ENCODE data around the gene EIF1AD.
A peak's percentile ranks its signal among the peaks of the same experiment; 100 is the strongest.
"Not testable (repeated sequence)": the region's sequence is repeated elsewhere in the genome, so short reads cannot be mapped to it uniquely, and the experiment has no call there.

Gene EIF1AD, protein sequence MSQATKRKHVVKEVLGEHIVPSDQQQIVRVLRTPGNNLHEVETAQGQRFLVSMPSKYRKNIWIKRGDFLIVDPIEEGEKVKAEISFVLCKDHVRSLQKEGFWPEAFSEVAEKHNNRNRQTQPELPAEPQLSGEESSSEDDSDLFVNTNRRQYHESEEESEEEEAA

DNA sequence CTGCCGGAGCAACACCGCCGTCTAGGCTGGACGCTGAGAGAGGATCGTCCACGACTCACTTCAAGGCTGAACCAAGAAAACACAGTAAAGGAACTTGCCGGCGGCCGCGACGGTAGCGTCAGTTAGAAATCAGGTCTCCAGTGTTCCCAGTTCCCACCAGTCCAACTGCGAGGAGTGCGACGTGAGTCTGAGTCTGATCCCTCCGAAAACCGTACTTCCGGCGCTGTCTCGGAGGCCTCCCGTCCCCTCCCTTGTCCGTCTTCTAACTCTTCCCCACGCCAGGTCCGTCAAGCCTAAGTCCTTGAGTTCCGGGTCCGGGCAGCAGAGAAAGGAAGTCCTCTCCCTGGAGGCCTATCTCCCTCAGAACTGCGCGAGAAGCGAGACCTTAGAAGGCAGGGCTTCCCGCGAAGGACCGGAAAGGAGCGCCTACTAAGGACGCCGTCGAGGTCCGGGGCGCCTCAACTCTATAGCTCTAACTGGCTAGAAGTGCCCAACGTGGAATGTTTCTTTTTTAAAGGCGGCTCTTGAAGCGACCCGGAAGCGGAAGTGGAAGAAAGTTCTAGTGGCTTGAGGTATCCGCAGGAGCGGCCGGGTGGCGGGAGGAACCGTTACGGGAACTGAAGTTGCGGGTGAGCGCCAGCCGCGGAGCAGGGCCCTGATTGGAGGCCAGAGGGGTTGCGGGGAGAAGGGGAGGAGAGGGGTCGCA is at the start of gene EIF1AD, which contains the start of gene BANF1:
TSS of gene EIF1AD (minus strand) at position 216 of the 706 bp plus-strand sequence. CDS start 1,768 bp downstream, outside the sequence.
TSS of gene BANF1 (plus strand) at position 562 of the 706 bp plus-strand sequence. CDS start 748 bp downstream, outside the sequence.
- DNase-seq: peak; percentile 99

DNA sequence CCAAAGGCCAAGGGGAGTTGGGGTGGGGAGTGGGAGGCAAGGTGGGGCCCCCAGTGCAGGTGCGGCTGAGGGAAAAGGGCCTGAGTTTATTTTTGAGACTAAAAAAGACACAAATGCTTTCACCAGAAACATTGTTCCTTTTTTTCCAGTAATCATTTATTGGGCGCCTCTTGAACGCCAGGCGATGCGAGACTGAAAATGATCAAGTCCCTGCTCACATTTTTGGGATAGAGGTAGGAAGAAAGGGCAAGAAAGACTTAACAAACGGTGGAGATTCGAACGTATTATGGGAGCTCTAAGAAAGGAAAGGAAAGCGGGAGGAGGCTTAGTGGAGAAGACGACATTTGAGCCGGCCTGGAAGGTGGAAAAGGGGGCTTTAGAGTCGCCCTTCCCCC is 49.4 kb upstream of the EIF1AD start:
- no peak for DNase-seq

DNA sequence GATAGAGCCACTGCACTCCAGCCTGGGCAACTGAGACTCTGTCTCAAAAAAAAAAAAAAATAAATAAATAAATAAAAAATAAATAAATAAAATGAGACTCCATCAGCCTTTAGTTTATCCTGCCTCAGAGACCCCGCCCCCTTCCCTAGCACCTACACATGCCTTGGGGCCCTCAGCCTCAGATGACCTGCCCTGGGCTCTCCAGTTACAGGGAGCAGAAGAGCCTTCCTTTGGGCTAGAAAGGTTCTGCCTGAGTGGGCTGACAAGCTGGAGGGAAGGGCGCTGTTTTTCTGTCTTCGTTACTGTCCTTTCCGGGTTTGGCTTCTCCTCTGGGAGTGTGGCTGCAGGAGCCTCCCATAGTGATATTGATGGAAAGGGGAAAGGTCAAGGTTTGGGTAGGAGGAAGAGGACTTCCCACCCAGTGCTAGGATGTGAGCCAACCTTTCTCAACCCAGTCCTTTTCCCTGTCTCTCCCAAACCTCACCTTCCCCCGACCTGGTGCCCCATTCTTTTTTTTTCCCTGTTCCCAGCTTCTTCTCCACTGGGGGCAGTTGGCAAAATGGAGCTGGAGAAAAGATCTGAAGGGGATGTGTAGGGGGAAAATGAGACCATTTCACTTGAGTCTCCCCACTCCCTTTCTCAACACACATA is 48.7 kb upstream of the EIF1AD start:
- no peak for DNase-seq

DNA sequence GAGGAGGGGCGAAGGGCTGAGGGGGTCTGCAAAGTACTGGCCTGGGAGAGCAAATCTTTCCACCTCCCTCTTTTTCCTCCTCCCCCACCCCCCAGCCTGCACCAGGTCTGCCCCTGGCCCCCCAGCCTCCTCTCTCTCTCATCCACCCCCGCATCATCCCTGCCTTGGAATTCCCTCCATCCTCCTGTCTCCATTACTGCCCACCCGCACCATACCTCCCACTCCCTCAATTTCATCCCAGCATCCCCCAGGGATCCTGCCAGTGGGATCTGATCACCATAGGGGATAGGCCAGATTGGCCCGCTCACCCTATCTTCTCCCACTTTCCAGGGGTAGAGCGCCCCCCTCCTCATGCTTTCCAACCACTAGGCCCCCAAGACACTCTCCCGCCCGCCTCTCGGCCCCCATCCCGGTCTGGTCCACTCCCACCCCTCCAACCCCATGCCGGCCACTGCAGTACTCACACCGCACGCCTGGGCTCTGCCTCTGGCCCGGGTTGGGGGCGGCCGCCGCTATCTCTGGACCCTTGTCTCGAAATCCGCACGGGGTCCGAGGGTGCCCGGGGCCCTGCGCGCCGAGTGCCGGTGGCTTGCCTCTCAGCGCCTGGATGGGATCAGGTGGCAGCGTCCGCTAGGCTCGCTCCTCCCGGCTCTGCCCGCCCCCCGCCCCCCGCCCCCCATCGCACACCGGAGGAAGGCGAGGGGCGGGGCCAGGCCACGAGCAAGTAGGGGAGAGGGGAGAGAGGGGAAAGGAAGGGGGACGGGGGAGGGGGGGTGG is 46.8 kb upstream of the EIF1AD start, which contains the start of gene GAL3ST3:
TSS of gene GAL3ST3 (minus strand) at position 615 of the 777 bp plus-strand sequence. CDS start 3,746 bp downstream, outside the sequence.
- DNase-seq: no peak

DNA sequence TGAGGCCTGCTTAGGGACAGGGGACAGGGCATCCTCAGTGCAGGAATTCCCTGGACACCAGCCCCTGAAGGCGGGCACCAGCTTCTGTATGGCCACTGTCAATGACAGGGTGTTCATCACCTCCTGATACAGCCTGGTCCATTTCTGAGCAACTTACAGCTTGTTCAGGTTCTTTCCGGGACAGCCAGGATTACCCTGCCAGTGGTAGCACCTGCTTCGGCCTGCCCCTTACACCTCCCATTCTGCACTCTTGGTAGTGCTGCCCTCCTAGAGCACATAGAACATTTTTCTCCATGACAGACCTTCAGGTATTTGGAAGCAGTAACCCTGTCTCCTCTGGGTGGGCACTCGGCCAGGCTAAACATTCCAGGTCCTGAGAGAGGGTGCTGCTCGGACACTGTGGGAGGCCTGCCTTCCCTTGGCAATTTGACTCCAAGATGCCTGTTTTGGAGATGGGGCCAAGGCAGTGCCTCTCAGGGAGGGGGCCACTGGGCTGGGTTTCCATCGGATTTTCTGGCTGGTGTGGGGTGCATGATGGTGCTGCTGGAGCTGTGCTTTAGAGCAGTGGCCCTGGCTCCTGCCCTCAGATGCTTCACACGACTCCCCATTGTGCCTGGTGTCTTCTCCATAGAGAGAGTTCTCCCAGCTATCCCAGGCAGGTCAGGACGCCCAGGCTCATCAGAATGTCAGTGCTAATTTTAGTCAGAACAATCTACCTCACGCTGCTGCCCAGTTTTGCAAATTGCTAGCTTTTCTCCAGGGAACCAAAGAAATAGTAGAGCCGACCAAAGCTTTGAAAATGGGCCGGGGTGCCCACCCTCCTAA is 45.8 kb upstream of the EIF1AD start:
- no peak for DNase-seq

DNA sequence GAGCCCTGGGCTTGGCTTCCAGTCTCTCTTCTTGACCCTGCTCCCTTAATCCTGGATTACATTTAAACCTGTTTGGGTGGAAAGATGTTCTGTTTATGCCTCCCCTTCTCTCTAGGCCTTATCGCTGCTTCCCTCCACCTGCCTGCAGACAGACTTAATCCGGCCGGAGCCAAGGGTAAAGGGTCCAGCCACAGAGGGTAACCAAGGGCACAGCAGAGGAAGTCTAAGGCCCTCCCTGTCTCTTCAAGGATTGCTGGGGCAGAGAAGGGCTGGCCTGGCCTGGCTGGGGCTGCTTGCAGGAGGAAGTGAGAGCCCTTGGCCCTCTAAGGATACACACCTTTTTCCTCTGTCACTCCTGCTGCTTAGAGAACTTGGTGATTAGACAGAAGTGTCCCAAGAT is 44.9 kb upstream of the EIF1AD start:
- no peak for DNase-seq

DNA sequence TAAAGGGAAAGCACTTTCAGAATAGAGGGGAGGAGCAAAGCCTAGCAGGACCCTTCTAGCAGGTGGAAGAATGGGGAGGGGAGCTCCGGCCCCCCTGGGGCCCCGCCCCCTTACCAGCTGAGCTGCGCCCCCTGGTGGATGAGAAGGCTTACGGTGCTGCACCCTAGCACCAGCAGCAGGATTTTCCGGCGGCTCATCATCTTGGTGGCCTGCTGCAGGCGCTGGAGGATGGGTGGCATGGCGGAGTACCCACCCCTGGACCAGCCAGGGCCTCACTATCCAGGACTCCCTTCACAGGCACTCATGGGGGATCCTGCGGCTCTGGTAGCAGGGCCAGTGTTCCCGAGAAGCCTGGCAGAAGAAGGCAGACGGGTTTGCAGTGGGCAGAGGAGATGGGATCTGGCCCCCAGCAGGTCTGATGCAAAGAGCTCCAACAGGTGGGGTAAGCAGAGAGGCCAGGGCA is 43.3 kb upstream of the EIF1AD start:
- DNase-seq: peak; percentile 85

DNA sequence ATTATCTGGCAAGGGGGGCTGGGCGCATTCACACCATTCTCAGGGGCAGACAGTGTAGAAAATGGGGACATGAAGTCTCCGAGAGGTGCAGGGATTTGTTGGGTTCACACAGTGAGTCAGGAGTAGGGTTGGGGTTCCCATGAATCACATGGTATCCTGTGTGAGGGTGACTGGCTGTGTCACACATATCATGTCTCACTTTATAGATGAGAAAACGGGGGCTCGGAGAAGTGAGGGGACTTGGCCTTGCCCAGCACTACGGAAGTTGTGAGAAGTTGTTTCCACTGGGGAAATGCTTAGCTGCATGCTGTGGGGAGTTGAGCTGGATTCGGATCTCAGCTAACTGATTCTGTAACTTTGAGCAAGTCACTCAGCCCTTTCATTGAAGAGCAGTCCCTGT is 42.8 kb upstream of the EIF1AD start:
- DNase-seq: no peak

DNA sequence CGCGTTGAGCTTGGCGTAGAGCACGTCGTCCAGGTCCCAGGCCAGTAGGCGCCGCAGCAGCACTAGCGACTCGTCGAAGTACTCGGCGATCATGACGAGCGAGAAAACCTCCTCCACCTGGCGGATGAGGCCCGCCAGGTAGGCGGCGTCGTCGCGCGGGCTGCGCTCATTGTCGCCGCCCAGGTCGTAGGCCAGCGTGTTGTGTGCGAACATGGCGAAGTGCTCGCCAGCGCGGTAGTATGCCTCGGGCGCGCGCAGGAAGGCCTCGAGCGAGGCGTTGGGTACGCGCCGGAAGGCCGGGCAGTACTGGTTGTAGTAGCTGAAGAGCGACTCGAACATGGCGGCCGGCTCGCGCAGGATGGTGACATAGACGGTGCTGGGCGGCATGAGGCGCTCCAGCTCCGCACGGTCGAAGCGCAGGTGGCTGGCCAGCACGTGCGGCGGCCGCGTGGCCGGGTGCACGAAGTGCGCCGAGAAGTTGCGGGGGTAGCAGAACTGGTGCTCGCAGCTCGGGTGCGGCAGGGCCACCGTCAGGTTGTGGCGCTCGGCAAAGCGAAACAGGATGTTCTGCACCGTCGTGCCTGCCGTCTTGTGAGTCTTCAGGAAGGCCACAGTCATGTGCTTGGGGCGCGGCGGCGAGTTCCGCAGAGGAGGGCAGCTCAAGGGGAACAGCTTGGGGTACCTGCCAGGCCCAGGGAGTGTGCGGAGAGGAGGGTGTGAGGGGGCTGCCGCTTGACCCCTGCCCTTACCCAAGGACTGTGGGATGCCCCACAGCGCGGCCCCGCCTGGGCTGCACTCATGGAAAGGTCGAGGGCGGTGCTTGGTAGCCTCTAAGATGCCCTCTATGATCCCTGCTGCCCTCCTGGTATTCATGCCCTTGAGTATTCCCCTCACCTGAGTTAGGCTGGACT is 41.3 kb upstream of the EIF1AD start:
- no peak for DNase-seq

DNA sequence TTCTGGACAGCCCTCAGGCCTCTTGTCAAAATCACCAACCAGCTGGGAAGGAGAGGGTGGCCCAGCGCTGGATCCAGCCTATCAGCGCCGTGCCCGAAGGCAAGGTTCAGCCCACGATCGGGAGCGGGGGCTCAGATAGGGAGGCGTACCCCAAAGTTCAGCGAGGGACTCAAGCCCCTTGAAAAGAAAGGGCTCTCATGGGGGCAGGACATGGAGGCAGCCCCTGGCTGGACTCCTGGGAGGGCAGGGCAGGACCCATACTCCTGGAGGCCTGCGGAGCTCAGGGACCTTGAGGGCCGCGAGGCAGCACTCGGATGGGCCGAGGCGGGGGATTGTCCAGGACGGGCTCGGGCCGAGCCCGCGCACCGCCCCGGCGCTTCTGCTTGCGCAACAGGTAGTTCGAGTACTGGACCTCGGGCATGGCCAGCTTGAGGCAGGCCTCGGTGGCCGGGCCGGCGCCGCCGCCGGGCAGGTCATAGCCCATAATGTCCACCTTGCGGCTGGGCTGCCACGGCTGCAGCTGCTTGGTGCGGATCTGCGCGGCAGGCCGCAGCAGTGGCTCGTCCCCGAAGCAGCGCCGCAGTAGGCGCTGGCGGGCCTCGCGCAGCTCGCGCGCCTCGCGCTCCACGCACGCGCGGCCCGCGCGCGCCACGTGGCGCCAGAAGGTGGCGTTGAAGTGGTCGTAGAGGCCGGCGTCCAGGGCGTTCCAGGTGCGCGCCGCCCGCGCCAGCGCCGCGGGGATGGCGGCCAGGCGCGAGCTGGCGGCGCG is 40.5 kb upstream of the EIF1AD start:
- no peak for DNase-seq

DNA sequence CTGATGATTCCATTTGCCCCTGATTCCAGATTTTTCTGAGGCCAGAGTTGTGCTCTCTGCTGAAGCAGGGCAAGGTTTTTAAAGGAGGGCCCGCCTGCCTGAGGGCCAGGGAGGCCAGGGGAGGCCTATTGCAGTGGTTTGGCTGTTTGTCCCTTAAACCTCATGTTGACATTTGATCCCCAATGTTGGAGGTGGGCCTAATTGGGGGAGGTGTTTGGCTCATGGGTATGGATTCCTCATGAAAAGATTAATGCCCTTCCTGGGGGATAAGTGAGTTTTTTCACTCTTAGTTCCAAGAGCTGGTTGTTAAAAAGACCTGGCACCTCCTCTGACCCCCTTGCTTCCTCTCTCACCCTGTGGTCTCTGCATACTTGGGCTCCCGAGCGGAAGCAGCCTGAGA is 37.8 kb upstream of the EIF1AD start:
- DNase-seq: no peak

DNA sequence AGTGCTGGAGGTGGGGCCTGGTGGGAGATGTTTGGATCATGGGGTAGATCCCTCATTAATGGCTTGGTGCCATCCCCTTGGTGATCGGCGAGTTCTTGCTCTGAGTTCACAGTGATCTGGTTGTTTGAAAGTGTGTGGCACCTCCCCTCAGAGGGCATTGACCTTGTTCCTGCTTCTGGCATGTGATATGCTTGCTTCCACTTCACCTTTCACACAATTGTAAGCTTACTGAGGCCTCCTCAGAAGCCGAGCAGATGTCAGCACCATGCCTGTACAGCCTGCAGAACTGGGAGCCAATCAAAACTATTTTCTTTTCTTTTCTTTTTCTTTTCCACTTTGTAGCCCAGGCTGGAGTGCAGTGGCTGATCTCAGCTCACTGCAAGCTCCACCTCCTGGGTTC is 35.4 kb upstream of the EIF1AD start:
- DNase-seq: no peak

DNA sequence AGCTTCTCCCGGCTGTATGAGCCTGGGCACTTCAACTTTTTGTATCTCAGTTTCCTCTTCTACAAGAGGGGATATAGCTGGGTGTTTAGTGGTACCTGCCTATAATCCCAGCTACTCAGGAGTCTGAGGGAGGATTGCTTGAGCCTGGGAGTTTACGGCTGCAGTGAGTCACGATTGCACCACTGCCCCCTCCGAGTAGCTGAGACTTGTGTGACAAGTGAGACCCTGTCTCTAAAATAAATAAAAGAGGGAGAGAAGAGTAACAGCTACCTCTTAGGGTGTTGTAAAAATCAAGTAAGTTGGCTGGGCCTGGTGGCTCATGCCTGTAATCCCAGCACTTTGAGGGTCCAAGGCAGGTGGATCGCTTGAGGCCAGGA is 34.4 kb upstream of the EIF1AD start:
- DNase-seq: no peak

DNA sequence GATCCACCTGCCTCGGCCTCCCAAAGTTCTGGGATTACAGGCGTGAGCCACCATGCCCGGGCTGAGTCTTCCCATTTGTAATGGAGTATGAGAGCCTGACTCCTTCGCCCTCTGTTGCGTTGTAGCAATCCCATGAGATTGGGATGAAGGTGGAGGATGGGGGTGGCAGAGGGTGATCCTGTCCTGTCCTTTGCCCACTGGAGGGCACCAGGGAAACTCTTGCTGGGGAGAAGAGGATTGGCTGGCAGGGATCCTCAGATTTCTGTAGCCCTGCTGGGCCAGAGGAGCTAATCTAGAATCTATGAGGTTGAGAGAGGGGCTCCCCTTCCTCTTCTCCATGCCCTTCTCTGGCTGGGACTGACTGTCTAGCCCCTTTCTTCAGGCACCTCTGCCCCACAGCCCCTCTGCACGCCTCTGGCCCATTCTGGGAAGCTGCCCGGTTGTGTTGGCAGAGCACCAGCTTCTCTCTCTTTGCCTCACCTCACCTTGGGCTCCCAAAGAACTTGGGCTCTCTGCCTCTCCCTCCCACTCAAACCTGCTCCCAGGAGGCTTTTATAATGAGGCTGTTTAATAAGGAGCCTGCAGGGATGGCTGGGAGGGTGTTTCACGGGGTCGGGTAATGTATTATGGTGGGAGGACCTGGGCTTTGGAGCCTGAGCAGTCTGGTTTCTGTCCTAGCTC is 33.8 kb upstream of the EIF1AD start:
- DNase-seq: no peak

DNA sequence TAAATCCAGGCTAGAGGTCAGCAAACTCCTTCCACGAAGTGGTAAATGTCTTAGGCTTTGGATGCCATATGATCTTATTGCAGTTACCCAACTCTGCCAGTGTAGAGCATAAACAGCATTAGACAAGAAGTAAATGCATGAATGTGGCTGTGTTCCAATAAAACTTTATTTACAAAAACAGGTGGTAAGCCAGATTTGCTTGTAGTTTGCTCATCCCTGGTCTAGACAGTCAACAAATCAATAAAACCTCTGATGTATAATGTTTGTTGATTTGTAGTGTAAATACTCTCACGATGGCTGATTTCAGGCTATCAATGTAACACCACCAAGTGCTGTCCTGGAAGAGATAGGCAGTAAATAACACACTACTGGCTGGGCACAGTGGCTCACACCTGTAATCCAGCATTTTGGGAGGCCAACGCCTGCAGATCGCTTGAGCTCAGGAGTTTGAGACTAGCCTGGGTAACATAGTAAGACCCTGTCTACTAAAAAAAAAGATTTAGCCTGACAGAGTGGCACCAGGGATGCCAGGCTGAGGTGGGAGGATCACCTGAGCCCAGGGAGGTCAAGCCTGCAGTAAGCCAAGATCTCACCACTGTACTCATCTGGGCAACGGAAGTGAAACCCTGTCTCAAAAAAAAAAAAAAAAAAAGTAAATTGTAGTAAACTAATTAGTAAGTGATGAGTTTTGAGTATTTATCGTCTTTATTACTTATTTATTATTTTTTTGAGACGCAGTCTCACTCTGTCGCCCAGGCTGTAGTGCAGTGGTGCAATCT is 31.2 kb upstream of the EIF1AD start:
- DNase-seq: no peak

DNA sequence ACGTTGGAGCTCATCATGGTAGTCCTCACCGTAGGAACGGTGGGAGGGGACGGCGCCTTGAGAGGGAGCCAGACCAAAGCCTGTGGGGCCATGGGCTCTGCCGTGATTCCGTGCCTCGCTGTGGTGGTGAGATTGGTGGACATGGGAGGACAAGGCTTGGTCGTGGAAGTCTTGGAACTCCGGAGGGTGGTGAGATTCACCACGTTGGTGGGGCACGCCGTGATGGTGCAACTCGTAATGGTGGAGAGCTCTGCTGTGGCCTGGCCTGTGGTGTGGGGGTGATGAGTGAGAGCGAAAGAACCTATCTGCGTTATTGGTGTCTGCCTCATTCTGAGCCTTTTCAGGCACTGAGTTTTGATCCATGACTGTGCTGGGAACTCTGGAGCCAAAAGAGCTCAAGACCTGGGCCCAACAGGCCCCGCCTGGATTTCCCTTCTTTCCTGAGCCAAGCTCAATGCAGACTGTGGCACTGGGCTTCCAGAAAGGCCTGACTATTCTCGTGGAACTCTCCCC is 24.1 kb upstream of the EIF1AD start, which contains the start of gene CATSPER1:
TSS of gene CATSPER1 (minus strand) at position 463 of the 513 bp plus-strand sequence. CDS start at position 363, 100 bp downstream.
- no peak for DNase-seq

DNA sequence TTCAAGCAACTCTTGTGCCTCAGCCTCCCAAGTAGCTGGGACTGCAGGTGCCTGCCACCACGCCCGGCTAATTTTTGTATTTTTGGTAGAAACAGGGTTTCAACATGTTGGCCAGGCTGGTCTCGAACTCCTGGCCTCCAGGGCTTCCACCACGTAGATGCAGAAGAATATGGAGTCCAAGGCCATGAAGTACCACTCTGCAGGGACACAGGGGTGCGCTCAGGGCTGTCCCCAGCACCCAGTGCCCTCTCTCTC is 21.2 kb upstream of the EIF1AD start:
- not testable (repeated sequence) for DNase-seq

DNA sequence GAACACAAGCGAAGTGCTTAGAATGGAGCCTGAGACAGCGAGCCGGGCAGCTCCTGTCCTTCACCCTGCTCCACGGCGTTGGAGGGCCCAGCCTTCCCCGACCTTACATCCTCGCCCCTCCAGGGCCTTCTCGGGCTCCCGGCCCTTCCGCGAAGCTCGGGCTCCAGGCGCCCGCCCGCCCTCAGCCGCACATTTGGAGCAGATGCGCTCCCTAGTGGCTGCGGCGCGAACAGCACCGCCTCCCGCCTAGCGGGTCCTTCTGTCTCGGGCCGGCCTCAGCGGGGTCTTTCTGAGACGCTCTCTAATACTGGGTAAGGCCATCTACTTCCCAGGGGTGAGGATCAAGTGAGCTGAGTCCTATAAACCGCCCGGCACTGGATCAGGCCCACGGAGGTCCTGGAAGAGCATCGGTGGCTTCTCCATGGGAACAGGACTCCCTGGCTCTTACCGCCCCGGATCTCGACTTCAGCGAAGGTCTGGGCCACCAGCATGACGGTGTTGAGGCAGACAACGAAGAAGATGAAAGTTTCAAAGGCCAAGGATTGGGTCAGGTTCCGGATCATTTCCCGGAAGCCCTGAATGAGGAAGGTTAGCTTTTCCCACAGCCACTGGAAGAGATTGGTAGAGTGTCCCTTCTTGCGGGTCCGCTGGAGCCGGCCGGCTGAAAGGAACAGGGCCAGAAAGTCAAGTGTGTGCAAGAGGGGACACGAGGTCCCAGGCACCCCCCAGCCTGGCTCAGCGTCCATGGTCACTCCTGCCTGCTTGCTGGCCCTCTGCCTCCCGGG is 20.6 kb upstream of the EIF1AD start:
- DNase-seq: peak; percentile 34

Measured in NCI-H1105 treated with DMSO at 0.1 percent for 48 hours (cell line).